CD14-positive monocyte (primary cell): ENCODE results near the gene PLCB1. TPM values are rescaled to one million over a fixed set of nuclear protein-coding genes. Genes with fewer than 3 reads are reported as not detected.
A peak's percentile ranks its signal among the peaks of the same experiment; 100 is the strongest.

Source experiments
- DNase-seq, 3 donors: peaks; one replicate each; pipeline ENCODE4 v3.0.0-alpha.2; 2011 to 2022
- H2AFZ ChIP-seq: 2 replicates; pipeline ENCODE4 v1.6.0; 2012; ENCODE audit warnings: mild to moderate bottlenecking, low read depth, low read length, inconsistent platforms; ENCODE audit not compliant: insufficient read depth, poor library complexity, severe bottlenecking
- H3K27ac ChIP-seq, 2 donors: 1 replicate in 1 of 2; 2 replicates in 1 of 2; pipeline ENCODE4 v1.5.1; 2012 to 2013; ENCODE audit warnings: low read length in 2 of 2, control low read depth in 1 of 2, inconsistent platforms in 1 of 2, low read depth in 1 of 2, mild to moderate bottlenecking in 1 of 2
- H3K27me3 ChIP-seq, 2 donors: one replicate each; pipeline versions ENCODE4 v1.6.0 to v1.6.1; 2011 to 2013; ENCODE audit warnings: low read length in 2 of 2; ENCODE audit not compliant: control insufficient read depth in 2 of 2, insufficient read depth in 2 of 2
- H3K36me3 ChIP-seq, 2 donors: replicated peaks in 1 of 2; 1 replicate in 1 of 2; 2 replicates in 1 of 2; pipeline versions ENCODE4 v1.5.1 to v1.6.1; 2012 to 2013; ENCODE audit warnings: low read length in 2 of 2, control low read depth in 1 of 2, inconsistent platforms in 1 of 2, mild to moderate bottlenecking in 1 of 2; ENCODE audit not compliant: insufficient read depth in 2 of 2, control insufficient read depth in 1 of 2
- H3K4me1 ChIP-seq, 2 donors: 1 replicate in 1 of 2; 2 replicates in 1 of 2; pipeline versions ENCODE4 v1.5.1 to v1.6.1; 2012 to 2013; ENCODE audit warnings: low read length in 2 of 2, control low read depth in 1 of 2, inconsistent platforms in 1 of 2, mild to moderate bottlenecking in 1 of 2, moderate library complexity in 1 of 2; ENCODE audit not compliant: insufficient read depth in 2 of 2, control insufficient read depth in 1 of 2
- H3K4me2 ChIP-seq: replicated peaks from 2 replicates; pipeline ENCODE3; 2012; ENCODE audit warnings: low read length, moderate library complexity, mild to moderate bottlenecking; ENCODE audit not compliant: poor library complexity, severe bottlenecking; ENCODE audit errors: extremely low read depth
- H3K4me3 ChIP-seq, 3 experiments: fragments of 200-600 bp in 1 of 3; sonication (generic) in 1 of 3; replicated peaks in 1 of 3; 1 replicate in 2 of 3; 2 replicates in 1 of 3; pipeline ENCODE4 v1.5.1; 2011 to 2013; ENCODE audit warnings: low read length in 3 of 3, mild to moderate bottlenecking in 3 of 3, control low read depth in 2 of 3, low read depth in 2 of 3, inconsistent platforms in 1 of 3, moderate library complexity in 1 of 3
- H3K79me2 ChIP-seq: 2 replicates; pipeline ENCODE4 v1.6.0; 2012; ENCODE audit warnings: mild to moderate bottlenecking, control low read depth, inconsistent platforms, low read length, moderate library complexity; ENCODE audit not compliant: insufficient read depth
- H3K9ac ChIP-seq: 2 replicates; pipeline ENCODE4 v1.6.0; 2017; ENCODE audit warnings: low read length, mild to moderate bottlenecking; ENCODE audit not compliant: insufficient read depth, poor library complexity, severe bottlenecking
- H3K9me3 ChIP-seq, 2 donors: replicated peaks in 1 of 2; 1 replicate in 1 of 2; 2 replicates in 1 of 2; pipeline versions ENCODE4 v1.5.1 to v1.6.1; 2012 to 2013; ENCODE audit warnings: low read length in 2 of 2, control low read depth in 1 of 2; ENCODE audit not compliant: control insufficient read depth in 1 of 2, insufficient read depth in 1 of 2
- H4K20me1 ChIP-seq: 2 replicates; pipeline ENCODE4 v1.6.0; 2012; ENCODE audit warnings: mild to moderate bottlenecking, low read length, control low read depth, moderate library complexity; ENCODE audit not compliant: insufficient read depth
- H3K27ac Mint-ChIP-seq, 7 donors: one replicate each; pipeline ENCODE4 v1.8.0; 2020; ENCODE audit warnings: mild to moderate bottlenecking in 7 of 7, mixed read lengths in 7 of 7, moderate library complexity in 6 of 7, inconsistent platforms in 2 of 7
- H3K27me3 Mint-ChIP-seq, 3 donors: one replicate each; pipeline ENCODE4 v1.8.0; 2021 to 2022; ENCODE audit warnings: low read depth in 3 of 3, mild to moderate bottlenecking in 3 of 3, mixed read lengths in 3 of 3, moderate library complexity in 3 of 3, inconsistent platforms in 1 of 3
- H3K36me3 Mint-ChIP-seq, 2 donors: one replicate each; pipeline ENCODE4 v1.8.0; 2020; ENCODE audit warnings: mixed read lengths in 2 of 2, inconsistent platforms in 1 of 2, mild to moderate bottlenecking in 1 of 2
- H3K4me1 Mint-ChIP-seq: one replicate; pipeline ENCODE4 v1.8.0; 2020; ENCODE audit warnings: mild to moderate bottlenecking, mixed read lengths
- H3K4me3 Mint-ChIP-seq, 2 donors: one replicate each; pipeline ENCODE4 v1.8.0; 2020; ENCODE audit warnings: mild to moderate bottlenecking in 2 of 2, mixed read lengths in 2 of 2, moderate library complexity in 1 of 2
- H3K9me3 Mint-ChIP-seq, 7 donors: one replicate each; pipeline ENCODE4 v1.8.0; 2020 to 2022; ENCODE audit warnings: mixed read lengths in 7 of 7, mild to moderate bottlenecking in 6 of 7, moderate library complexity in 6 of 7, inconsistent platforms in 2 of 7
- WGBS: methylation state at CpG from one replicate; pipeline ENCODE4 v1.1.5; 2013; ENCODE audit warnings: missing lambda C conversion rate; ENCODE audit not compliant: insufficient coverage; 5-methylcytosine and 5-hydroxymethylcytosine counted together
- intact Hi-C, 2 donors: fragments of 100-400 bp; cut with micrococcal nuclease; formaldehyde crosslinking; loops; one replicate each; pipeline versions ENCODE4 v1.15.0 to v1.15.1; 2023
- polyA plus RNA-seq, 3 donors: library from polyadenylated mRNA; depleted of rRNA in 1 of 3; unstranded in 2 of 3; stranded (reverse) in 1 of 3; fragments of 300-500 nt in 2 of 3; fragments of >200 nt in 1 of 3; fragmentation: Illumina TruSeq in 2 of 3; gene quantifications; 1 replicate in 2 of 3; 2 replicates in 1 of 3; pipeline ENCODE4 v1.2.3, GENCODE V29; 2012 to 2021
- TF ChIP-seq, protein P1 (sequence below): fragments of 200-600 bp; IDR thresholded peaks from one replicate; pipeline ENCODE4 v1.8.0; 2022; ENCODE audit warnings: antibody characterized with exemption, mild to moderate bottlenecking

Gene PLCB1
- polyA plus RNA-seq, 3 donors, result 8.6 to 16.4 (median 13.2) TPM

DNA sequence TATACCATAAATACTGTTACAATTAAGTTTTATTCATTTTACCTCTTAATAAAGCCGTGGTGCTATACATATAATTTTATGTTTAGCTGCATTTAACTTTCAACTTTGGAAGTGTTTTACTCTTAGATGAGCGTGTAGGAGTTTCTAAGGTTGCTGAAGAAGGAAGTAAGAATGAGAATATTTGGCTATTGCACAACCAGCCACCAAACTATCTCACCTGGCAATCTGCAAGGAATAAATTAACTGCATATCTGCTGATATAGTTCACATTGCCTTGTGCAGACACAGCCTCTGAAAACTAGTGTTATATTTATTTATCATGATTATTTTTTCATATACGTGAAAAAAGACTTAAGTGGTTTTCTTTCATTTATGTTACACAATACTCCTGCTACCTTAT lies 230.4 kb downstream of the PLCB1 start:
- Mint-ChIP-seq H3K4me1 (peaks cover 34% of the 10 kb centered on the region), H3K27ac (no peak overlapping the region), H3K9me3 (peaks cover 0 to 2% (median 0%) of the 10 kb centered on the region in 7 donors), H3K27me3 (no peaks in the 10 kb centered on the region), H3K4me3 (no peak overlapping the region), H3K36me3 (peaks cover 0 to 7% of the 10 kb centered on the region in 2 donors)
- Histone ChIP-seq H3K36me3 (no peaks in the 10 kb centered on the region), H2AFZ (no peak overlapping the region), H3K9me3 (no peaks in the 10 kb centered on the region), H4K20me1 (no peaks in the 10 kb centered on the region), H3K4me3 (no peak overlapping the region), H3K4me2 (no peak overlapping the region), H3K27me3 (no peaks in the 10 kb centered on the region), H3K9ac (no peak overlapping the region), H3K4me1 (peaks cover 14 to 24% of the 10 kb centered on the region in 2 donors), H3K27ac (no peak overlapping the region), H3K79me2 (peaks cover 13% of the 10 kb centered on the region)
- intact Hi-C loops, result no loop called here
- TF ChIP-seq, protein P1, sequence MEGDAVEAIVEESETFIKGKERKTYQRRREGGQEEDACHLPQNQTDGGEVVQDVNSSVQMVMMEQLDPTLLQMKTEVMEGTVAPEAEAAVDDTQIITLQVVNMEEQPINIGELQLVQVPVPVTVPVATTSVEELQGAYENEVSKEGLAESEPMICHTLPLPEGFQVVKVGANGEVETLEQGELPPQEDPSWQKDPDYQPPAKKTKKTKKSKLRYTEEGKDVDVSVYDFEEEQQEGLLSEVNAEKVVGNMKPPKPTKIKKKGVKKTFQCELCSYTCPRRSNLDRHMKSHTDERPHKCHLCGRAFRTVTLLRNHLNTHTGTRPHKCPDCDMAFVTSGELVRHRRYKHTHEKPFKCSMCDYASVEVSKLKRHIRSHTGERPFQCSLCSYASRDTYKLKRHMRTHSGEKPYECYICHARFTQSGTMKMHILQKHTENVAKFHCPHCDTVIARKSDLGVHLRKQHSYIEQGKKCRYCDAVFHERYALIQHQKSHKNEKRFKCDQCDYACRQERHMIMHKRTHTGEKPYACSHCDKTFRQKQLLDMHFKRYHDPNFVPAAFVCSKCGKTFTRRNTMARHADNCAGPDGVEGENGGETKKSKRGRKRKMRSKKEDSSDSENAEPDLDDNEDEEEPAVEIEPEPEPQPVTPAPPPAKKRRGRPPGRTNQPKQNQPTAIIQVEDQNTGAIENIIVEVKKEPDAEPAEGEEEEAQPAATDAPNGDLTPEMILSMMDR, result no peak
- no CpG with 5 or more reads among the region's 3 CpGs for WGBS
- peak in 1 of 3 donors; percentile 13 for DNase-seq

DNA sequence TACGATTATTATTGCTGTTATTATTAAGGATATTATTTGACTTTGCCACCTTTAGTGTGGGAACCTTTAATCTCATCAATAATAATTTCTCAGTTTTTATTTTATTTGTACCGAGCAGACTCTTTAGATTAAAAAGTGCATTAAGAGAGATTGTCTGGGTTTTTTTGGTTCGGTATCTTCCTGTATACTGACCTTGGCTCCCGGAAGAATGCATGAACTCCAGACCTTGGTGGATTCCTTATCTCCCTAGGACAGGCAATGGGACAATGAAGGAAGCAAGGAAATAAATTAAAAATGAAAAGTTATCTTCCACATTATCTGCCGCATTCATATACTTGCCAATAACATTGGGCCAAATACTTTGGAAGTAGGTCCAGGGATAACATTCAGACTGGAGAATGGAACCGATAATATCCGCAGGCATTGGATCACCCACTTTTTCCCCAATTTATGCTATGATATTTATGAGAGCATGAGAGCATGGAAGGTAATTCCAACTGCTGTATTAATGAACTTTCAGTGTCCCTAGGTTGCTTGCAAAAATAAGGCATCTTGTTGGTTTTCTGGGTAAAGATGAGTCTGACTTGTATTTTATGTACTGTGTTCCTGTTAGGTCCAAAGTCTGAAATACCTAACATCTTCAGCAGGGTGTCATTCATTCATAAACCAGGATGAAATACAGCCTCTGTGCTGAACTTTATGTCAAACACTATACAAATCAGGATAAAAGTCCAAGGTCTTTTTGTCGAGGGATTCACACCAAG lies 232.1 kb downstream of the PLCB1 start:
- Mint-ChIP-seq H3K4me1 (peaks cover 34% of the 10 kb centered on the region), H3K36me3 (no peaks in the 10 kb centered on the region), H3K27me3 (no peaks in the 10 kb centered on the region), H3K9me3 (no peaks in the 10 kb centered on the region), H3K4me3 (no peak overlapping the region), H3K27ac (no peak overlapping the region)
- intact Hi-C loops, result no loop called here
- 75% methylated on average over 1 of the region's 8 CpGs for WGBS
- no peak overlapping the region for H3K27ac ChIP-seq
- no peaks in the 10 kb centered on the region for H3K27me3 ChIP-seq
- H3K36me3 ChIP-seq, result no peaks in the 10 kb centered on the region
- H4K20me1 ChIP-seq, result no peaks in the 10 kb centered on the region
- H3K79me2 ChIP-seq, result peaks cover 8% of the 10 kb centered on the region
- H3K4me2 ChIP-seq, result no peak overlapping the region
- DNase-seq, result no peak
- no peak overlapping the region for H2AFZ ChIP-seq
- TF ChIP-seq, protein P1, result no peak
- no peak overlapping the region for H3K9ac ChIP-seq
- peaks cover 18 to 26% of the 10 kb centered on the region in 2 donors for H3K4me1 ChIP-seq
- H3K9me3 ChIP-seq, result no peaks in the 10 kb centered on the region
- H3K4me3 ChIP-seq, result no peak overlapping the region
